ENCODE measurements around the gene HOXB8.
A peak's percentile ranks its signal among the peaks of the same experiment; 100 is the strongest.

The HOXB8 gene

GRCh38 chr17:48633266-48633677 is 18.2 kb upstream of the HOXB8 start:
- Histone ChIP-seq H3K4me2 (no peak overlapping the region; the same call in 1 of the 2 replicates), H3K79me2 (ENCODE audit: insufficient read depth, low read depth) (no peaks in the 10 kb centered on the region), H3K27me3 (ENCODE audit: insufficient read depth, low read depth) (peaks cover 8% of the 10 kb centered on the region; the same call in 1 of the 2 replicates), H2AFZ (ENCODE audit: low read depth) (no peak overlapping the region; the same call in 1 of the 2 replicates), H3K27ac (no peak overlapping the region; the same call in 1 of the 2 replicates), H3K36me3 (ENCODE audit: insufficient read depth) (no peaks in the 10 kb centered on the region), H4K20me1 (ENCODE audit: insufficient read depth) (no peaks in the 10 kb centered on the region), H3K9ac (no peak overlapping the region), H3K4me3 (IDR thresholded peaks at IDR 0.05; ENCODE audit: insufficient read depth, low read depth, low read length) (no peak overlapping the region), H3K4me1 (ENCODE audit: low read depth, poor library complexity, severe bottlenecking) (peaks cover 47% of the 10 kb centered on the region)
- no peak for TF ChIP-seq CTCF (conservative IDR thresholded peaks at IDR 0.05; ENCODE audit: low read depth, low read length)

- Histone ChIP-seq H4K20me1 (ENCODE audit: insufficient read depth) (no peaks in the 10 kb centered on the region), H3K9ac (peak overlapping the region; percentile 11; the same call in 1 of the 2 replicates), H3K79me2 (ENCODE audit: insufficient read depth, low read depth) (no peaks in the 10 kb centered on the region), H2AFZ (ENCODE audit: low read depth) (peak overlapping the region; percentile 55), H3K27me3 (ENCODE audit: insufficient read depth, low read depth) (peaks cover 12% of the 10 kb centered on the region; the same call in 1 of the 2 replicates), H3K4me3 (IDR thresholded peaks at IDR 0.05; ENCODE audit: insufficient read depth, low read depth, low read length) (no peak overlapping the region), H3K4me1 (ENCODE audit: low read depth, poor library complexity, severe bottlenecking) (peaks cover 47% of the 10 kb centered on the region), H3K36me3 (ENCODE audit: insufficient read depth) (no peaks in the 10 kb centered on the region), H3K4me2 (peak overlapping the region; percentile 74), H3K27ac (peak overlapping the region; percentile 38)
- TF ChIP-seq CTCF (conservative IDR thresholded peaks at IDR 0.05; ENCODE audit: low read depth, low read length) = no peak
Observed at GRCh38 chr17:48632579-48633265, 17.6 kb upstream of the HOXB8 start.

- Histone ChIP-seq H3K4me3 (IDR thresholded peaks at IDR 0.05; ENCODE audit: insufficient read depth, low read depth, low read length) (no peak overlapping the region), H3K36me3 (ENCODE audit: insufficient read depth) (no peaks in the 10 kb centered on the region), H4K20me1 (ENCODE audit: insufficient read depth) (no peaks in the 10 kb centered on the region), H3K9ac (peak overlapping the region; percentile 11; the same call in 1 of the 2 replicates), H3K27me3 (ENCODE audit: insufficient read depth, low read depth) (peaks cover 17% of the 10 kb centered on the region), H3K4me1 (ENCODE audit: low read depth, poor library complexity, severe bottlenecking) (peaks cover 47% of the 10 kb centered on the region), H3K79me2 (ENCODE audit: insufficient read depth, low read depth) (no peaks in the 10 kb centered on the region), H3K4me2 (peak overlapping the region; percentile 74), H2AFZ (ENCODE audit: low read depth) (peak overlapping the region; percentile 55), H3K27ac (peak overlapping the region; percentile 38)
- TF ChIP-seq CTCF (conservative IDR thresholded peaks at IDR 0.05; ENCODE audit: low read depth, low read length) = no peak
Observed at GRCh38 chr17:48631693-48632578, 16.8 kb upstream of the HOXB8 start.

- Histone ChIP-seq H3K27ac (no peak overlapping the region; the same call in 1 of the 2 replicates), H3K79me2 (ENCODE audit: insufficient read depth, low read depth) (no peaks in the 10 kb centered on the region), H3K36me3 (ENCODE audit: insufficient read depth) (no peaks in the 10 kb centered on the region), H3K4me2 (peak overlapping the region; percentile 74), H3K4me1 (ENCODE audit: low read depth, poor library complexity, severe bottlenecking) (peaks cover 45% of the 10 kb centered on the region), H3K9ac (no peak overlapping the region), H4K20me1 (ENCODE audit: insufficient read depth) (no peaks in the 10 kb centered on the region), H3K4me3 (IDR thresholded peaks at IDR 0.05; ENCODE audit: insufficient read depth, low read depth, low read length) (no peak overlapping the region), H3K27me3 (ENCODE audit: insufficient read depth, low read depth) (peaks cover 16% of the 10 kb centered on the region), H2AFZ (ENCODE audit: low read depth) (peak overlapping the region; percentile 55; the same call in 1 of the 2 replicates)
- no peak for TF ChIP-seq CTCF (conservative IDR thresholded peaks at IDR 0.05; ENCODE audit: low read depth, low read length)
Observed at GRCh38 chr17:48630925-48631692, 16.0 kb upstream of the HOXB8 start.

All from KMS-11 (cell line).